Thyroid gland (tissue), 4 donors: ENCODE results near the gene CTDSP1. TPM values are rescaled to one million over a fixed set of nuclear protein-coding genes. Genes with fewer than 3 reads are reported as not detected.
A peak's percentile ranks its signal among the peaks of the same experiment; 100 is the strongest.

Experiments used
- DNase-seq, 2 donors: peaks; one replicate each; pipeline ENCODE4 v3.0.0-alpha.2; 2019
- H3K27ac ChIP-seq, 3 donors: fragments of 200-600 bp; sonication (generic); 1 replicate in 2 of 3; 2 replicates in 1 of 3; pipeline ENCODE4 v1.5.1; 2016 to 2019; ENCODE audit warnings: mild to moderate bottlenecking in 1 of 3, moderate library complexity in 1 of 3
- H3K27me3 ChIP-seq: fragments of 200-600 bp; sonication (generic); one replicate; pipeline ENCODE4 v1.5.1; 2019
- H3K36me3 ChIP-seq, 2 donors: fragments of 200-600 bp; sonication (generic); one replicate each; pipeline ENCODE4 v1.5.1; 2016 to 2019
- H3K4me1 ChIP-seq, 2 donors: fragments of 200-600 bp; sonication (generic); one replicate each; pipeline ENCODE4 v1.5.1; 2017 to 2019
- H3K4me3 ChIP-seq, 3 donors: fragments of 200-600 bp; sonication (generic); replicated peaks in 1 of 3; 1 replicate in 2 of 3; 2 replicates in 1 of 3; pipeline ENCODE4 v1.5.1; 2016; ENCODE audit warnings: mild to moderate bottlenecking in 1 of 3
- H3K9me3 ChIP-seq: fragments of 200-600 bp; sonication (generic); one replicate; pipeline ENCODE4 v1.5.1; 2017
- CTCF ChIP-seq, 6 experiments: fragments of 200-600 bp in 3 of 6; fragments of 450-650 bp in 3 of 6; sonication (generic) in 3 of 6; IDR thresholded peaks; one replicate each; pipeline ENCODE4 v1.5.1; 2016 to 2019; ENCODE audit warnings: antibody characterized with exemption in 6 of 6, mild to moderate bottlenecking in 2 of 6, inconsistent platforms in 1 of 6, moderate library complexity in 1 of 6
- POLR2A ChIP-seq, 2 donors: fragments of 450-650 bp; IDR thresholded peaks; one replicate each; pipeline ENCODE4 v1.6.1; 2017; ENCODE audit warnings: antibody characterized with exemption in 2 of 2, mild to moderate bottlenecking in 2 of 2, moderate library complexity in 1 of 2
- WGBS, 2 donors: methylation state at CpG; one replicate each; pipeline ENCODE4 v1.1.5; 2017; 5-methylcytosine and 5-hydroxymethylcytosine counted together
- intact Hi-C: fragments of 100-400 bp; cut with DNase I; formaldehyde crosslinking; loops from one replicate; pipeline ENCODE4 v1.15.1; 2023
- microRNA counts, 2 donors: library from miRNA; unstranded; fragments of <30 nt; microRNA quantifications; one replicate each; lab custom pipeline; 2016 to 2017
- microRNA-seq: library from miRNA; unstranded; fragments of <30 nt; microRNA quantifications from one replicate; pipeline ENCODE4, GENCODE V29; 2016
- small RNA-seq: library from RNA; depleted of rRNA; stranded (forward); fragments of <200 nt; gene quantifications from one replicate; pipeline ENCODE3, GENCODE V24; 2016
- total RNA-seq, 4 donors: library from RNA; depleted of rRNA; stranded (reverse); fragments of >200 nt; gene quantifications; one replicate each; pipeline ENCODE4 v1.2.3, GENCODE V29; 2016

The CTDSP1 gene
- total RNA-seq, 4 donors from 2014 or later: 105 to 152 (median 127) TPM

GRCh38 chr2:218448934-218449333 lies 49.3 kb downstream of the CTDSP1 start:
- Histone ChIP-seq H3K27me3 (no peaks in the 10 kb centered on the region), H3K4me1 (no peaks in the 10 kb centered on the region), H3K27ac (no peak overlapping the region), H3K4me3 (no peak overlapping the region), H3K36me3 (peaks cover 5 to 8% of the 10 kb centered on the region in 2 donors), H3K9me3 (no peaks in the 10 kb centered on the region)
- no peak for TF ChIP-seq CTCF (IDR thresholded peaks at IDR 0.05)
- TF ChIP-seq POLR2A (IDR thresholded peaks at IDR 0.05): no peak
- DNase-seq: no peak
- intact Hi-C loops: no loop called here
- 72 to 74% methylated on average over 3 of the region's 3 CpGs for WGBS, 2 donors

DNA sequence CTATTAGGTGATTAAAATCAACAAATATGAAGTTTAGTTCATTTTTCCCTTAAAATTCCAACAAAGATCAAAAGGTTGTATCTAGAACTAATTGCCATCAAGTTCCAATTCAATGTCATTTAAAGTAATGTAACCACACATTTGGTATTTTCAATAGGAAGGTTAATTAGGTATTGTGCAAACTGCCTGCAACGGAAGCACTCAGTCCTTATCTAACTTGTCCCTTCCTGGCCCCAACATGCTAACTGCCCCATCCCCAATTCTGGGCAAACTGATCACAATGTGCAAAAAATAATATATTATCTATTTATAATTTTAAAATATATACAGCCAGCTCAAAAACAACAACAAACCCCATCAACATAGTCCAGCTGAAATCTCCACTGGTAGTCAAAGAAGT lies 52.4 kb downstream of the CTDSP1 start:
- Histone ChIP-seq H3K36me3 (peaks cover 26 to 32% of the 10 kb centered on the region in 2 donors), H3K4me1 (no peaks in the 10 kb centered on the region), H3K27me3 (no peaks in the 10 kb centered on the region), H3K27ac (no peak overlapping the region), H3K9me3 (no peaks in the 10 kb centered on the region), H3K4me3 (no peak overlapping the region)
- intact Hi-C loops: no loop called here
- DNase-seq: no peak
- WGBS, 2 donors: 94 to 96% methylated on average over 1 of the region's 1 CpG
- TF ChIP-seq POLR2A (IDR thresholded peaks at IDR 0.05): no peak
- TF ChIP-seq CTCF (IDR thresholded peaks at IDR 0.05): no peak

MicroRNA genes within 50 kb of the gene (microRNA counts, 767-probe panel; counts per million panel counts)
- microRNA hsa-miR-26b-5p (lab: Ali Mortazavi, UCI): 4,417 to 7,990 counts per million in 2 donors

Small RNA genes within 50 kb of the gene (microRNA-seq; reads per million reads assigned to microRNA genes)
- gene MIR26B: 101,799 reads per million, percentile 99 among the genes with 10 or more reads in this experiment

Small RNA genes within 50 kb of the gene (small RNA-seq; reads per million reads assigned to genes)
- 76.8 reads per million, percentile 96 among the genes with 10 or more reads in this experiment for gene MIR26B

Other genes with a start within 250 kb of the CTDSP1 start
- gene CXCR1, start 232.9 kb upstream of the CTDSP1 start, total RNA-seq: under 1 TPM in 3 of 4 donors, not detected in 1; 0.13 to 0.50 (median 0.29) TPM
- gene ARPC2, start 182.7 kb upstream of the CTDSP1 start, total RNA-seq: 100 to 1,000 TPM; 157 to 219 (median 170) TPM
- gene GPBAR1, start 138.9 kb upstream of the CTDSP1 start, total RNA-seq: 1 to 10 TPM in 2 of 4 donors, under 1 TPM in 2; 0.63 to 2.1 (median 1.4) TPM
- gene AAMP, start 129.7 kb upstream of the CTDSP1 start, total RNA-seq: 100 to 1,000 TPM in 3 of 4 donors, 10 to 100 TPM in 1; 86.9 to 175 (median 121) TPM
- gene PNKD, start 129.3 kb upstream of the CTDSP1 start, total RNA-seq: 100 to 1,000 TPM in 1 of 4 donors, 10 to 100 TPM in 3; 57.0 to 110 (median 81.8) TPM
- gene TMBIM1, start 107.4 kb upstream of the CTDSP1 start, total RNA-seq: 100 to 1,000 TPM; 272 to 341 (median 287) TPM
- gene CATIP, start 43.0 kb upstream of the CTDSP1 start, total RNA-seq: 1 to 10 TPM in 3 of 4 donors, under 1 TPM in 1; 0.54 to 5.5 (median 2.9) TPM
- gene SLC11A1, start 17.6 kb upstream of the CTDSP1 start, total RNA-seq: 10 to 100 TPM in 2 of 4 donors, 1 to 10 TPM in 2; 1.7 to 14.5 (median 10.1) TPM
- not detected for gene VIL1, start 19.3 kb downstream of the CTDSP1 start, total RNA-seq
- gene USP37, start 168.5 kb downstream of the CTDSP1 start, total RNA-seq: 10 to 100 TPM; 10.6 to 22.4 (median 15.8) TPM
- gene CNOT9, start 169.0 kb downstream of the CTDSP1 start, total RNA-seq: 10 to 100 TPM; 34.7 to 48.5 (median 38.5) TPM
- gene PLCD4, start 208.0 kb downstream of the CTDSP1 start, total RNA-seq: 1 to 10 TPM in 3 of 4 donors, under 1 TPM in 1; 0.89 to 3.1 (median 1.9) TPM